H1 (cell line): Measurements from ENCODE around the gene SNRPB2. TPM values are rescaled to one million over a fixed set of nuclear protein-coding genes. Genes with fewer than 3 reads are reported as not detected.

Experiments
- GTF2F1 ChIP-seq: IDR thresholded peaks from 2 replicates; pipeline ENCODE4 v1.6.1; 2012; ENCODE audit warnings: low read depth, low read length, improper control_type of control experiment, borderline replicate concordance
- KDM4A ChIP-seq: IDR thresholded peaks from one replicate; pipeline ENCODE4 v1.7.1; 2012; ENCODE audit warnings: low read depth, mild to moderate bottlenecking, moderate library complexity, low read length, inconsistent platforms; ENCODE audit not compliant: severe bottlenecking
- MAX ChIP-seq: IDR thresholded peaks from 2 replicates; pipeline ENCODE4 v1.6.1; 2012; ENCODE audit warnings: inconsistent platforms
- RAD21 ChIP-seq, 2 experiments: IDR thresholded peaks in 1 of 2; conservative IDR thresholded peaks in 1 of 2; 2 replicates each; pipeline ENCODE4 v1.6.1; 2011; ENCODE audit warnings: low read depth in 2 of 2, low read length in 2 of 2, improper control_type of control experiment in 1 of 2, inconsistent platforms in 1 of 2, mild to moderate bottlenecking in 1 of 2, moderate library complexity in 1 of 2
- SAP30 ChIP-seq: fragments of 300-600 bp; sonication (generic); IDR thresholded peaks from 2 replicates; pipeline ENCODE4 v1.7.1; 2012; ENCODE audit warnings: low read length, moderate library complexity, mild to moderate bottlenecking, inconsistent platforms; ENCODE audit not compliant: insufficient read depth, insufficient replicate concordance
- SIN3A ChIP-seq, 2 experiments: IDR thresholded peaks in 1 of 2; conservative IDR thresholded peaks in 1 of 2; 2 replicates each; pipeline ENCODE4 v1.6.1; 2011 to 2012; ENCODE audit warnings: low read length in 2 of 2, improper control_type of control experiment in 1 of 2, low read depth in 1 of 2, mild to moderate bottlenecking in 1 of 2
- TEAD4 ChIP-seq: IDR thresholded peaks from 2 replicates; pipeline ENCODE4 v1.6.1; 2012; ENCODE audit warnings: low read depth, low read length, inconsistent platforms, mixed read lengths
- polyA plus RNA-seq, 7 experiments: library from polyadenylated mRNA; depleted of rRNA in 3 of 7; stranded (reverse) in 5 of 7; unstranded in 2 of 7; fragments of >200 nt in 5 of 7; fragments of 200-250 nt in 2 of 7; gene quantifications; 1 replicate in 5 of 7; 2 replicates in 1 of 7; 4 replicates in 1 of 7; pipeline versions ENCODE4 v1.2.1 to v1.2.3, GENCODE V29; 2011 to 2013; ENCODE audit warnings: missing spikeins in 2 of 7, mixed read lengths in 2 of 7
- total RNA-seq: library from RNA; stranded (reverse); fragmentation: NEBNext Ultra II Directional; extraction: Animal tissue kit (Norgen Biotek cat#: 25700); gene quantifications from 2 replicates; pipeline ENCODE4 v1.2.1, GENCODE V29; 2021

SNRPB2 gene
- total and polyA plus RNA-seq, 2 of the 8 experiments (the other 6 are each of a cell fraction or from before 2014, with no cell fraction given) = 49.4 to 102 TPM

- TF ChIP-seq GTF2F1 = no peak
- TF ChIP-seq SIN3A (conservative IDR thresholded peaks at IDR 0.05 in 1 of 2, IDR thresholded peaks at IDR 0.05 in 1 of 2; ENCODE audit: low read depth in 1 of 2, low read length in 2 of 2) = no peak
- TF ChIP-seq KDM4A = no peak
- TF ChIP-seq TEAD4 = 0 out of 2 replicates have a peak, but pooled peaks have one; percentile 4
- peak; percentile 96 to 98 for TF ChIP-seq RAD21 (IDR thresholded peaks at IDR 0.05 in 1 of 2, conservative IDR thresholded peaks at IDR 0.05 in 1 of 2; ENCODE audit: low read depth in 2 of 2, low read length in 2 of 2)
- no peak for TF ChIP-seq SAP30
- TF ChIP-seq MAX = no peak
These were observed 31.5 kb downstream of the SNRPB2 start (continued) for GRCh38 chr20:16761305-16761829.
